OCI-LY7 (cell line): ENCODE results near the gene RNF41.

Source experiments
- EZH2phosphoT487 ChIP-seq: fragments of 200-600 bp; sonication (generic); IDR thresholded peaks from 2 replicates; pipeline ENCODE4 v1.6.1; 2018; ENCODE audit warnings: low read depth, borderline replicate concordance, mild to moderate bottlenecking, mixed run types, antibody characterized with exemption, low read length, moderate library complexity, mixed read lengths
- TF ChIP-seq, protein P1 (sequence below): fragments of 200-600 bp; sonication (generic); conservative IDR thresholded peaks from 2 replicates; pipeline ENCODE4 v1.5.1; 2014; ENCODE audit warnings: mild to moderate bottlenecking, antibody characterized with exemption, low read length, moderate library complexity, mixed read lengths

DNA sequence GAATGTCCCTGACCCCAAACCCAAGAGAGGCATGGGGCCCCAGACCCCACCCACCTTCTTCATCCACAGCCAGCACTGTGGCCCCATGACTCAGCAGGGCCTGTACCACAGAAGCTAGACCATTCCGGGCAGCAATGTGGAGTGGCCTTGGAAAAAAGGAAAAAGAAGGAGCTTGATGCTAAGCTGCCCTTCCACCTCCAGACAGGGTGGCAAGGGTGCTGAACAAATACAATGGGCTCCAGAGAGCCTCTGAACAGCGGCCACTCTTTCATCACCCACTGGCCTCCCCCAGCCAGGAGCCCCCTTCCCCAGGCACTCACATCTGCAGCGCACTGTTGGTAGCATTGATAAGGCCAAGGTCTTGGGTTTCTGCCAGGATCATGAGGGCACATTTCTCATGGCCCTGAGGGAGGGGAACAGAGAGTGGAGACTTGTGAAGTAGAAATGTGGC lies 22.0 kb upstream of the RNF41 start:
- TF ChIP-seq, protein P1, sequence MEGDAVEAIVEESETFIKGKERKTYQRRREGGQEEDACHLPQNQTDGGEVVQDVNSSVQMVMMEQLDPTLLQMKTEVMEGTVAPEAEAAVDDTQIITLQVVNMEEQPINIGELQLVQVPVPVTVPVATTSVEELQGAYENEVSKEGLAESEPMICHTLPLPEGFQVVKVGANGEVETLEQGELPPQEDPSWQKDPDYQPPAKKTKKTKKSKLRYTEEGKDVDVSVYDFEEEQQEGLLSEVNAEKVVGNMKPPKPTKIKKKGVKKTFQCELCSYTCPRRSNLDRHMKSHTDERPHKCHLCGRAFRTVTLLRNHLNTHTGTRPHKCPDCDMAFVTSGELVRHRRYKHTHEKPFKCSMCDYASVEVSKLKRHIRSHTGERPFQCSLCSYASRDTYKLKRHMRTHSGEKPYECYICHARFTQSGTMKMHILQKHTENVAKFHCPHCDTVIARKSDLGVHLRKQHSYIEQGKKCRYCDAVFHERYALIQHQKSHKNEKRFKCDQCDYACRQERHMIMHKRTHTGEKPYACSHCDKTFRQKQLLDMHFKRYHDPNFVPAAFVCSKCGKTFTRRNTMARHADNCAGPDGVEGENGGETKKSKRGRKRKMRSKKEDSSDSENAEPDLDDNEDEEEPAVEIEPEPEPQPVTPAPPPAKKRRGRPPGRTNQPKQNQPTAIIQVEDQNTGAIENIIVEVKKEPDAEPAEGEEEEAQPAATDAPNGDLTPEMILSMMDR = no peak
- no peak for TF ChIP-seq EZH2phosphoT487
